DMS 273 (cell line): ENCODE data around the gene SHC3.

Source experiments
- DNase-seq: peaks from one replicate; lab custom pipeline; 2025; ENCODE audit not compliant: unreplicated experiment; lab: John Stamatoyannopoulos, UW

The SHC3 gene

DNA sequence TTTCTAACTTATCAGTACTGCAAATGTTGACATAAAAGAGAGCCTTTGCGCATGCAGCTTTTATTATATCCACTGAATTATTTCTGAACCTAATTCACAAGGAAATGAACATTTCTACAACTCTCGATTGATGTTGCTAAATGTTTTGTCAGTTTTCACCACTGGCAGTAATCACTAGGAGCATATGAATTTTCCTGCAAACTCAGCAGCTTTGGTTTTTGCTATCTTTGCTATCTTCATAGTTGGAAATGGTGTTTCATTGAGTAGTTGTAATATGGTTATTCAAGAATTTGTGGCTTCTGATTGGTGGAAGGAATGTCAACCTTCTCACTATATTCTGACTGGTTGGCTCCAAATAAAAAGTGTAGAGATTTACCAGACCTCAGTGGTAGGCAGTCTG, 8.9 kb upstream of the SHC3 start:
- no peak for DNase-seq

GRCh38 chr9:89186960-89187359, 8.3 kb upstream of the SHC3 start:
- DNase-seq = no peak

DNA sequence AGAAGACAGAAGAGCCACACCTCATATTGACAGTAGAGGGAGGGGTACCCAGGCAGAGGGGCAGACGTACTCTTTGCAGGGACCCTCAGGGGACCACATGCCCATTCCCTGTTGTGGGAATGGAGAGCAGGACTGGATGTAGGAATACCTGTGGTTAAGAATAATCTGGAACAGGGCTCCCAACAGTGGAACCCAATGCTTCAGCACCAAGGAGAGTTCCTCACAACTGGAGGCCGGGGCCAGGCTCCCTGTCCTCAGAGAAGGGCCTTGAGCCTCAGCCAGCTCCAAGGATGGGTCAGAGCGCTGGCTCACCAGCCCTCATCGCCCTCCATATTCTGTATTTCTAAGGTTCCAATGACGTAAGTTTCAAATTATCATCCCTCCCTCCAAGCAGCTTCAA, 7.4 kb upstream of the SHC3 start:
- DNase-seq = peak; percentile 16

GRCh38 chr9:89183146-89183545, 4.5 kb upstream of the SHC3 start:
- DNase-seq = no peak

DNA sequence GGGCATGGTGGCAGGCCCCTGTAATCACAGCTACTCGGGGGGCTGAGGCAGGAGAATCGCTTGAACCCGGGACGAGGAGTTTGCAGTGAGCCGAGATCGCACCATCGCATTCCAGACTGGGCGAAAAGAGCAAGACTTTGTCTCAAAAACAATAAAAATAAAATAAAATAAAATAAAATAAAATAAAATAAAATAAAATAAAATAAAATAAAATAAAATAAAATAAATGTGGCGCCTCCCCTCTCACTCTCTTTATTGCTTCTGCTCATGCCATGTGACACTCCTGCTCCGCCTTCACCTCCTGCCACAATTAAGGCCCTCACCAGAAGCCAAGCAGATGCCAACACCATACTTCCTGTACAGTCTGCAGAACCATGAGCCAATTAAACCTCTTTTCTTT, 3.8 kb upstream of the SHC3 start:
- no peak for DNase-seq

- peak; percentile 95 for DNase-seq
Measured at GRCh38 chr9:89179895-89180734, 1.5 kb upstream of the SHC3 start.

DNA sequence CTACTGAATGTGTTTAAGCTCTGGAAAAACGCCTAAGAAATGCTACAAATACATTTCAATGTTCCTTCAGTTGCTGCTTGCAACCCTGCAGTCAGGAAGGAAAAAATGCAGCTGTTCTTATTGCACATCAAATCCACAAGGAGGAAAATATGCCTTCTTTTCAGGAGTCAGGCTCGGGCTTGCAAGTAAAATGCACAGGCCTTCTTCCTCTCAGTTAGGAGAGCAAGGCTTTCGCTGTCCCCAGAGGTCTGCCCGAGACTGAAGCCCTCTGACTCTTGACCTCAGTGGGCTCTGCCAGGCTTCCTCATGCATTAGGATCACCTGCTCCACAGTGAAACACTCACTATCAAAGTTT, 899 bp upstream of the SHC3 start:
- peak; percentile 42 for DNase-seq

DNA sequence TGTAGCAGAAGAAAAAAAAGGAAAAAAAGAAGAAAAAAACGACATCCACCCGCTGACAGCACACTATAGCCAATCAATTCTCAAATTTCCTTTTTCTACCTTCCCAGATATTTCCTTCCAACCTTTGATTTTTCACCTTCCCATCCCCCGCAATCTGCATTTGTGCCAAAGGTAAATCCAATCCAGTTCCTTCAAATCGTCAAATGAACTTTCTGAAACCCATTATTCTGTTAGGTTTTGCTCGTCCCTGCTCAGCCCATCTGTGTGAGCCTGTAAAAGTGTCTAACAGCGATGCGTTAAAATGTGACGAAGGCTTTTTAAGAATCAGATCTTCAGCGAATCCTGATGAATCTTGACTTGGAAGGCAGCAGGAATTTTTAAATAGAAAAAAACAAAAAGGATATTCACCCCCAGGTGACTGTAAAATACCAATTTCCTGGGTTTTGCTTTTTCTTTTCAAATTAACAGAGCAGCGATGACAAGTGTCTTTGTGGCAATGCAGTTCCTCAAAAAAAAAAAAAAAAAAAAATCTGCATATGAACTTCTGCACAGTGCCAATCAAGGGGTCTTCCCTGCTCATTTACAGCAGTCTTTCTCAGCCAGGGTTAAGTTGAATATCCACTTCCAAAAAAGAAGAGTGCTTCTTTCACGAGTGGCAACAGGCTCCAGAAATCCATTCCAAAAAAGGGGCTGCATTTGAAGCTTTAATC, 367 bp upstream of the SHC3 start:
- no peak for DNase-seq

- peak; percentile 41 for DNase-seq
Measured at GRCh38 chr9:89177012-89177943, 1.3 kb downstream of the SHC3 start.

- DNase-seq = peak; percentile 1
Measured at GRCh38 chr9:89175828-89176261, 2.8 kb downstream of the SHC3 start.

DNA sequence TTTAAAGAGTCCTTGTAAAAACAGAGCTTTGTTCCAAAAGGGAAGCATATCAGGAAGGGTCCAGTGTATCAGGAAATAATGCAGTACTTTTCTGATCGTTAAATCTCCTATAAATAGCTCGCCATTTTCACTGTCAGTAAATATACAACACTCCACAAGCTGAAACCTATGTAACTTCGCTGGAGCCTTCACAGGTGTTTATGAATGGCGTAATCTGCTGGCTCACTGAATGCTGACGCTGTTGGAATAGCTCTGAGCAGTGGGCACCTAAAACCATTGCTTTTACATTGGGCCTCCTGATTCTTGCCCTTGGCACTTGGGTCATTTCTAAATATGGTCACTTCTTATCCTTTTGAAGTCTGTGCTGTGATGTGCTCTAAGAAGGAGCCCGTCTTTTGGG, 4.3 kb downstream of the SHC3 start:
- DNase-seq = no peak

- DNase-seq = no peak
Measured at GRCh38 chr9:89173072-89173471, 5.5 kb downstream of the SHC3 start.

DNA sequence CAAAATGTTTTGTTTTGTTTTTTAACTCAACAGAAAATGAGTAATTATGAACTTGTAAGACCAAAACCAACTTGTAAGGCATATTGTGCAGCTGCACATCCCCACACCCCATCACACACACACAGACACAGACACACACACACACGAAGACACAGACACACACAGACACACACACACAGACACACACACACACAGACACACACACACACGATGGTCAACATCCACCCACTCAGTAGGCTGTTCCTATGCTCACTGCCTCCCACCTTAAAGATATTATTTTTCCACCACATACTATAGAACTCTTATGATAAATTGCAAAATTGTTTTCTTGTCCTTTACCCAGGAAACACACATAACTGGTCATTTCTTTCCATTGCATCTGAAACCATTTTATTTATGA, 6.2 kb downstream of the SHC3 start:
- no peak for DNase-seq

GRCh38 chr9:89171693-89172092, 6.9 kb downstream of the SHC3 start:
- DNase-seq = peak; percentile 18

DNA sequence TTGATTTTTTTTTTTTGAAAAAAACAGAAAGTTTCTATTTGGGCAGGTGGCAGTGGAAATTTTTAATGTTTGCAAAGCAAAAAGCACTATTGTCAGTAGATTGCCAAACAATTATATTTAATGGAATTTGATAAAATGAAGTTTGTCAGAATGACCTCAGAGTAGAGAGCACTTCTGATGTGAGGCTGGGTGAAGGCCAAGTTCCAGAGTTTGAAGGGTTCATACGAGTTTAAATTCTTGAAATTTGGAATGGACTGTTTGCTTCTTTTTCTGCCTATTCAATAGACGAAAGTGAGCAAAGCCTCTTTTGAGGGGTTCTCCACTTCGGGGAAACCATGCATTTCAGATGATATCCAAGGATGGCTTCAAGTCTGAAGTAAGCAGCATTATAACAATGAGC, 7.4 kb downstream of the SHC3 start:
- no peak for DNase-seq

- DNase-seq = no peak
Measured at GRCh38 chr9:89168901-89169813, 9.5 kb downstream of the SHC3 start.

DNA sequence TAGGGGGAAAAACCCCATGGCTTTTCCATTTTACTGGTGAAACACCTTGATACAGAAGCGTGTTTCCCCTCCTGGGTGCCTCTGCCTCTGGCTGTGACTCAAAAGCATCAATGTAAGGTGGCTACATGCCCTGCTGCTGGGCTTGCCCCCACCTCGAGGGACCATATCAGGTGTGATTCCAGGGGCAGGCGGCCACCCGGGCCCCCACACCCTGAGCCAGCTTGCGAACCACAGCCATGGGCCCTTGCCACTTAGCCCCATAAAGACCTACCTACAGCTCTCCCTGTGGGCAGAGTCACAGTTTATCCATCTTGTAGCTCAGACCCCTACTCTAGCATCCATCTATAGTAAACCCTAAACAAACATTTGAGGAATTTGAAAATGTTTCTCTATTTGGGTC, 10.8 kb downstream of the SHC3 start:
- DNase-seq = no peak

DNA sequence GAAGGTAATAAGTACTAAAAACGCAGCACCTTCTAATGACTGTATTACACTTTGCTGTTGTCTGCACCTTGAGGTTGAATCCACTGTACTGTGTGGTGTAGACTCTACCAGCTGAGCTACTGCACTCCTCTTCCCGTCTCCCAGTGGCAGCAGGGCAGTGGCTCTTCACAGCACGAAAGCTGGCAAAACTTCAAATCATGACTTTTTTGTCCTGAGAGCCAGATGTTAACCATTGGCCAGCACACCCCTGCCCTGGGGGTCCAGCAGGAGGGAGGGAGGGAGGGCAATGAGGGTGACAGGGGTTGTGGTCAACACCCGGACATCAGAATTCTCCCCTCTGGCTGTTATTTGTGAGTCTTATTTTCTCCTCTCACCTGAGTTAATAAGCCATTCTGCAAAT, 11.8 kb downstream of the SHC3 start:
- DNase-seq = no peak

- no peak for DNase-seq
Measured at GRCh38 chr9:89165880-89166279, 12.7 kb downstream of the SHC3 start.

DNA sequence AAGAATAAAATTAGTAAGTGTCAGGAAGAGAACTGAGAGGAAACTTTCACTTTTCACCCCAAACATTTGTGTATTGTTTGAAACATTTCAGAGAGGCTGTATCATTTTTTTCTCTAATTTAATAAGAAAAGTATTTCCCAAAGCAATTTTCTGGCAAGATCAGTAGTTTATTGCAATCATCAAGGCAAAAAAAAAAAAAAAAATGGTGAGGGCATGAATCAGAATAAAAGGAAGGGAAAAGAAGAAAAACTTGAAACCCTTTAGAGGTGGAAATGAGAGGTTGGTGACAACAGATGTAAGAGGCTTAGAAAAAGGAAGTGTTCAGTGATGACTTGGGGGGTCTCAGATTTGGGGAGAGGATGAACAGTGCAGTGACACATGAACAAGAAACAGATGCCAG, 13.3 kb downstream of the SHC3 start:
- no peak for DNase-seq
